CD4-positive, alpha-beta T cell treated with Interleukin-4 for 1 hour (primary cell): ENCODE results near the gene TMEM89.

Experiments
- DNase-seq, 2 donors: peaks; one replicate each; pipeline ENCODE4 v3.0.0-alpha.2; 2020 to 2022

The TMEM89 gene, protein sequence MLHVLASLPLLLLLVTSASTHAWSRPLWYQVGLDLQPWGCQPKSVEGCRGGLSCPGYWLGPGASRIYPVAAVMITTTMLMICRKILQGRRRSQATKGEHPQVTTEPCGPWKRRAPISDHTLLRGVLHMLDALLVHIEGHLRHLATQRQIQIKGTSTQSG

DNA sequence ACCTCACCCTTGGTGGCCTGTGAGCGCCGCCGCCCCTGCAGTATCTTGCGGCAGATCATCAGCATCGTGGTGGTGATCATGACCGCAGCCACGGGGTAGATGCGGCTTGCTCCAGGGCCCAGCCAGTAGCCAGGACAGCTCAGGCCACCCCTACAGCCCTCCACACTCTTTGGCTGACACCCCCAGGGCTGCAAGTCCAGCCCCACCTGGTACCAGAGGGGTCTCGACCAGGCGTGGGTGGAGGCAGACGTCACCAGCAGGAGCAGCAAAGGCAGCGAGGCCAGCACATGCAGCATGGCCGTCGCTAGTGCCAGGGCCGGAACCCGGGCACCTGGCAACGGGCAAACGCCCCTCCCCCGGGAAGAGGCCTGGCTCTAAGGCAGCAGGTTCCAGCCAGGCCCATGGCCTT lies at the start of gene TMEM89:
Gene TMEM89, minus strand, starts transcription at position 309 of the 409 bp plus-strand sequence. Its CDS starts 13 bp downstream, at position 296.
- no peak for DNase-seq

DNA sequence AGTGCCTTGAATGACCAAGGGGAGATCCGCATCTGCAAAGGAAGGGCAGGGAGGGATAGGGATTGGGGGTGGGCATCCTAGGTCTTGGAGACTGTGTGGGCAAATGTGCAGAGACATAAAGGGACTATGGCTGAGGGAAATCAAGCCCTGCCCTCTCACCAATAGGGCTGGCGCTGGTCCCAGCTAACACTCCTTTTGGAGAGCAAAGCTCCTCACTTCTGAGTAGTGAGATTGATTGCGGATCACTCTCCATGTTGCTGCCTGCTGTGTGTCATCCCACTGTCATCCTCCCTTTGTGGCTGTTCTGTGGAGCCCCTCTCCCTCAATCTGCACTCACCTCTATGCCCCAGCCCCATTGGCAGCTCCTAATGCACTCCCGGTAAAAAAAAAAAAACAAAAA lies 43.4 kb upstream of the TMEM89 start:
- DNase-seq: no peak

DNA sequence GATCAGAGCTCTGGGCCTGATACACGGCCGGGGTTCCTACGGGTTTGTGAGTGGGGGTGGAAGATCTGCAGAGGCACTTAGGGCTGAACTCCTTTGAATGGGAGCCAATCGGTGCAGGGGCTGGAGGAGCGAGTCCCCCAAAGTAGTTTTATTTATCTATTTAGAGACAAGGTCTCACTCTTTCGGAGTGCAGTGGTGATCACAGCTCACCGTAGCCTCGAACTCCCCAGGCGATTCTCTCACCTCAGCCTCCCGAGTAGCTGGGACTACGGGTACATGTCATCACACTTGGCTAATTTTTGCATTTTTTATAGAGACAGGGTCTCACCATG lies 42.7 kb upstream of the TMEM89 start:
- no peak for DNase-seq

DNA sequence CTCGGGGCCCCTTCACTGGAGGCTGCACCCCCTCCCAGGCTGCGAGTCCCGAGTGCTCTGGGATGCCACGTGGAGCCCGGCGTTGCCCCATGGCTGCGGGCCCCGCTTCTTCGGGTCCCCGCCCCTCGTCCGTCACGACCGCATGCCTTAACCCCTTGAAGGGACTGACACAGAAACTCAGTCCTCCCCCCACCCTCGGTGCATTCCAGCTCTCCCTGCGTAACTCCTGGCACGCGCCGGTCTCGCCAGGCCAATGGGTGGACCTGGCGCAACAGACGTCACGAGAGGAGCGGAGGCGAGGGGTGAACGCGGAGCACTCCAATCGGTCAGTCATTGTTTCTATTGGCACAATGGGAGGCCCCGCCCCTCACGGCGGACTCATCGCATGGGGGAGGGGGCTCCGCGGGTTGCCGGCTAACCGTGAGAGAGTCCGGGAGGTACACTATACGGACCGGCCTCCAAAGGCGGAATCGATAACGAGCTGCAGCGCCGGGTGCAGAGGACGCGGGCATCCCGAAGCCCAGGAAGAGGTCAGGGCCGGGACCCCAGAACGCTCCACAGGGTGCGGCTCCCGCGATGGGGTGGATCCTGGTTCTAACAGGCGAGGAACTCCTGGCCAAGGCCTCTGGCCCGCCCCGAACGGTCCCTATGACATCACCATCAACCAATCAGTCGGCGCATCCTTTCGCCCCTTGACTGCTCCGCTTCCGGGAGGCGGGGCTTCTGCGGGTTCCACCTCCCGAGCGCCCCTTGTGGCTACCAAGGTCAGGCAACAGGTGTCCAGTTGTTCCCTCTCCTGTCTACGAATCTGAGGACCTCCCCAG lies 42.1 kb upstream of the TMEM89 start:
- peak; percentile 92 for DNase-seq

DNA sequence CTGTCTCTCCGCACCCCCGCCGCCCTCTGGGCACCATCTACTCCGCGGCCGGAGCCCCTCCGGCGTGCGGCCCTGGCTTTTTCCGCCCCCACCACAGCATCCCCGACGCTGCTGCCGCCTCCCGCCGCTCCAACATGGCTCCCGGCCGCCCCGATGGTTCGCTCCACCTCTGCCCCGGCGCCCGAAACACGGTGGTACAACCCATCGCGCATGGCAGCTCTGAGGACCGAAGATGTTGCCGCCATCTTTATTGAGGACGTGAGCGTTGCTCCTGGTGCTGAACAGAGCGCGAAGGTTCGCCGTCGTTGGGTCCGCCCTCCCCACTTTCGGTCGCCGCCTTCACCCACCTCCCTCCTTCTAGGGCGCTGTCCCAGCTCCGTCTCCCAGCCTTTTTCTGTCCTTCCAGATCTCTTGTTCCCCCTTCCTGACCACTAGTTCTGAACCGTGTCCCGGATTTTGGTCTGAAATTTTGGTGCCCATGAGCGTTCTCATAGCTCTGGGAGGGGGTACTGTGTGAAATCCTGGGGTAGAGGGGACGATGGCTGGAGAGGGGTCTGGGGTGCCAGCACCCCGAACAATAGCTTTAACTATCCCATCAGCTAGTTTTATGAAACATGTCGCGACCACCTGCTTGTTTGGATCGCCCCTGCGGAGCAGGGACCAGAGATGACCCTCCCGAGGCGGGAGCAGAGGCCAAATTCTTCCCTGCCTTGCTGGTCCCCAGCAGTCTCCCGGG lies 41.4 kb upstream of the TMEM89 start, which contains the start of gene CELSR3:
Gene CELSR3, minus strand, starts transcription at position 134 of the 736 bp plus-strand sequence. CDS start 252 bp downstream, outside the sequence.
- peak; percentile 66 to 77 for DNase-seq

DNA sequence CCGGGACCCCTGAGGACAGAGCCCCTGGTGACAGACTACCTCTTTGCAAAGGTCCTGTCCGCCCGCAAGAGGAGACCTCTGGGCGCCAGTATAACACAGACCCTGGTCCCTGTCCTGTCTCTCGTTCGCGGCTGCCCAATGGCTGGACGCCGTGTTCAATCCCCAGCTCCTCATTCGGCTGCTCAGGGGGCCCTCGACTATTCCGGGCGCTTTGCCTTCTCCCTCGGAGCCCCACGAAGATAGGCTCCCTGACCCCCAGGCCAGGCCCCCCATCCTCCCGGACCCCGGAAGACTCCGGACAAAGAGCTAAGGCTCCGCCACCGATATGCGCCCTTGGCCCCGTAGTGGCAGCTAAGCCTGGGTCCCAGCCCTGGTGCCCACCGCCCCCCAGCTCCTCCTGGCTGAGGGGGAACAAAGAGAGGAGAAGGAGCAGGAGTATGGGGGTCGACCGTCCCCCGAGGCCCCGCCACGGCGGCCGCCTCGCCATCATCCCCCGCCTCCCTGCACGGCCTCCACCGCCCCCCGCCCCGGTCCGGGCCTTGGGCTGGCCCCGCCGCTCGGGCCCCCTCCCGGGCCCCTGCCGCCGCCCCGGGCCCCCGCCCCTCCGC lies 40.7 kb upstream of the TMEM89 start:
- no peak for DNase-seq

DNA sequence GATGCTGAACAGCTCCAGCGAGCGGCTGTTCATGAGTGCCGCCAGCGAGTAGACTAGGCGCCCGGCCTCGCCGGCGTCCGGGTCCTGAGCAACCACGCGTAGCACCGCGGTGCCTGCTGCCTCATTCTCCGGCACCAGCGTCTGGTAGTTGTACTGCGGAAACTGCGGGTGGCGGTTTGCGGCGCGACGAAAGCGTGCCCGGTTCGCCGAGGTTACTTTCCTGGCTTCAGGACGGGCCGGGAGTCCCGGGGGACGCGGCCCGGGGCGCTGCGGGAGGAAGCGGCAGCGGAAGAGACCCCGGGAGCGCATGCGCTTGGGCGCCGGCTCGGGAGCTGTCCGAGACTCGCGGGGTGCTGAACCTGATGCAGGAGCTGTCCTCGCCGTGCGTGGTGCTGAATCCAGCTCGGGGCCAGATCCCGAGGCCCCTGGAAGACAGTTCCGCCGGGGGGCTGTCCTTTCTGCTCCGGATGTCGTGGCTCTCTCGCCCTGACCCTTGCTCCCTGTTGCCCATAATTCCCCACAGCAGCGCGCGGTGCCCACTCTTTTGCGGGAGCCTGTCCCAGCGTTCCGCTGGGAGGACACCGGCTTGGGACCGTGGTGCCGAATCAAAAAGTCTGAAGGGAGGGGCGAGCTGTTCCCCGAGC lies 40.1 kb upstream of the TMEM89 start:
- DNase-seq: peak; percentile 67 to 74

DNA sequence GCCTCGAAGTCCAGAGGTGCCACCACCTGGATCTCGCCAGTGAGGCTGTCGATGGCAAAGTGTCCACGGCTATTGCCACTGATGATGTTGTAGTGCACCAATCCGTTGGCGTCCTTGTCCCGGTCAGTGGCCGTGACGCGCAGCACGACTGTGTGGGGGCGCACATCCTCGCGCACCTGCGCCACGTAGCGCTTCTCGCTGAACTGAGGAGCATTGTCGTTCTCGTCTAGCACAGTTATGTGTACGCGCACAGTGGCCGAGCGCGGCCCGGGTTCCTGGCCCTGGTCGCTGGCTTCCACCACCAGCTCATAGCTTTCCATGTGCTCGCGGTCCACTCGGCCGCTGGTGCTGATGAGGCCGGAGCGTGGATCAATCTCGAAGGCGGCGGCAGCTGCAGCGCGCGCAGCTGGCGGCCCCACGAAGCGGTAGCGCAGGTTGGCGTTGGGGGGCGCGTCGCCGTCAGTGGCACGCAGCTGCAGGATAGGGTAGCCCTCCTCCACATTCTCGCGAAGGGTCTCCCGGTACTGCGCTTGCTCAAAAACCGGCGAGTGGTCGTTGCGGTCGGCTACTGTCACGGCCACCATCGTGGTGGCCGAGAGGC lies 39.3 kb upstream of the TMEM89 start:
- no peak for DNase-seq

DNA sequence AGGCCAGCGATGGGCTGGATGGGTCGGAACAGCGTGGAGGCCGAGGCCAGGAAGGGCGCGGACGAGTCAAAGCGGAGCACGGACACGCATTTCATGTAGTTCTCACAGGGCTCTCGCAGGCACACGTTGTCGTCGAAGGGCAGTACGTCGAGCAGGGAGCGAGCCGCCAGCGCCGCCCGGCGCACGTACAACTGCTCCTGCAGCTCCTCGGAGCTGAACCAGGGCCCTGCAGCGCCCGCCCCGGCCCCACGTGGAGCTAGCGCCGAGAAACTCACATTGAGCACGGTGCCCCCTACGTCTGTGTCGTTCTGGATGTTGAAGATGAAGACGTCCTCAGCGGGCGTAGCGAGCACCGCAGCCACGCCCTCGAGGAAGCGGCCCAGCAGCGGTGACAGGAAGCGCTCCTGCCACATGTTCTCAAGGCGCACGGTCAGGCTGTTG lies 35.3 kb upstream of the TMEM89 start:
- DNase-seq: peak; percentile 31 to 51

DNA sequence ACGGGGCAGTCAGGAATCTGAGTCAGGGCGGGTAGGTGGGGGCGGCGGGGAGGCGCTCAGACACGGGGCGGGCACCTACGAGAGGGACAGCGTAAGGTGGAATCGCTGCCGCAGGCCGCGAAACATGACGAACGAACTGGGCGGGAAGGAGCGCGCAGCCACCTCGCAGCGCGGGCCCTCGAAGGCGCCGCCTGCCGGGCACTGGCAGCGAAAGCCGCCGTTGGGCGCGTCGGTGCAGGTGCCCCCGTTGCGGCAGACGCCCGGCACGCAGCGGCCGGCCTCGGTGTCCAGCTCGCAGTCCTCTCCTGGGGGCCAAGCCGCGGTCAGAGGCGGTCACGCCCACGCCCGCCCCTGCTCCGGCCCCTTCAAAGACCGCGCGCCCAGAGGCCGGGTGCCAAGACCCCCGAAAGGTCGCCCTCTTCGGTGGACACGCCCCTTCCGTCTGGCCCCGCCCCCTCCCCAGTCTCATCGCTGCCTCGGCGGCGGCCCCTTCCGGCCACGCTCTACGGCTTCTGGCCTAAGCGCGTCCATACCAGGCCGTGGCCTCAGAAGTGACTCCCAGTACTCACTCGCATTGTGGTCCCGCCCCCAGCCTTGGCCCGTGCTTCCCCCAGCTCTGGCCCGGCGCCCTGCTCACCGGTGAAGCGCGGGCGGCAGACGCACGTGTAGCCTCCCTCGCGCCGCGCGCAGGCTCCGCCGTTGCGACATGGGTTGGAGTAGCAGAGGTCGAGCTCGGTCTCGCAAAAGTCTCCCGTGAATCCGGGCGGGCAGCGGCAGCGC lies 34.7 kb upstream of the TMEM89 start:
- peak; percentile 86 to 89 for DNase-seq

DNA sequence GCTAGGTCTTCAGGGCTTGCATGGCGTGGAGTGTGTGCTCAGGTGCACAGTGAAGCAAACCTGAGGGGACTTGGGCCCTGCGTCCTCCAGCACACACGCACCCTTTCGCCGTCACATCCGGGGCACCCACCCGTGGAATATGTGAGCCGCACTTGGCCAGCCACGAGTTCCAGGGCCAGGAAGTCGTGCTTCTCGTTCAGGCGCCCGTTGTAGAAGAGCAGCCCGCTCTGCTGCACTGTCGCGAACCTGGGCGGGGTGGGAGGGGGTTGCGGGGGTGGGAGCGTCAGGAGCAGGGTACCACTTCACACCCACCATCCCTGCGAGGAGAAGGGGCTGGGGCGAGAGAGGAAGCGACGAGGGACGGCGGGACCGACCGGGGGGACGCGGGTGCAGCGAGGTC lies 34.0 kb upstream of the TMEM89 start:
- DNase-seq: peak; percentile 43 to 65

DNA sequence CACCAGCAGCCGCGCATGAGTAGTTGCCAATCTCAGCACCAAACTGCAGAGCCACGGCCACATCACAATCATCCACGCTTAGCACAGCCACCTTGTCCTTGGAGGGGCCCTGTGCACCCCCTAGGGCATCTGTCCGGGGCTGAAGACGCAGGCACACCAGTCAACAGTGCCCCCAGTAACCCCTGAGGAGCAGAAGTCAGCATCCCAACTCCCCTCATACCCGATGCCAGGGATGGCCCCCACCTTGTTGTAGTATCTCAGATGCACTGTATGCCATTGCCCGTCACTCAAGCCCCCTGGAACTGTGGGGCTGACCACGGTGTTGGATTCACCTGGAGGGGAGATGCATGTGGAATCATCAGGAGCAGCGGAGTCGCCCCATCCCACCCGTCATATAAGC lies 33.5 kb upstream of the TMEM89 start:
- no peak for DNase-seq

DNA sequence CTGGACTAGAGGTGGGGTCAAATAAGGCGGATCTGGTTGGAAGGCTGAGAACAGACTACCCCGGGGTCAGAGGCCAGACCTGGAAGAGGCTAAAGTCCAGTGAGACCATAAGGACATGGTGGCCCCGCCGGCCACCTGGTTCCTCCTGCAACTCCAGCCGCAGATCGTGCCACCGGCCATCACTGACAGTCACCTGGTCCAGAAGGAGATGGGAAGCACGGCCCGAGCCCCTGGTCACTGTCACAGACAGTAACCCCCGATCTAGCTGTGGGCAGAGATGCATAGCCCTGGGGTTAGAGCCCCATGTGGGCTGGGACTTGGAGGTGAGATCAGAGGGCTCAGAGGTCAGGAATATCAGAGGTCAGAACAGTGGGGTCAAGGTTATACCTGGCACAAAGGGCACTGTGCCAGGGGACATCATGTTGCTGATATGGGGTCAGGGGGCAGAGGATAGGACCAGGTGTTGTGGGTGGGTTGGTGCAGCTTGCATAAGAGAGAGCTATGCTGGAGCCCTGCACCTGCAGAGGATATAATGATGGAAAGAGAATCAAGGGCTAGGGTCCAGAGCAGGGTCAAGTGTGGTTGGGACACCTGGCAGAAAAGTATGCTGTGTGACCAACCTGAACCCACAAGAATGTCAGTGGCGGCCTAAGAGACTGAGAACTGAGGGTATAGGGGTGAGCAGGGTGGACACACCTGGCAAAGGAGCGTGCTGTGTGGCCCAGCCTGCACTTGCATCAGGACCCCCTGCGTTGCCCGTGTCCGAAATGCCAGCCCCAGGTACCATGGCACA lies 31.6 kb upstream of the TMEM89 start:
- no peak for DNase-seq

DNA sequence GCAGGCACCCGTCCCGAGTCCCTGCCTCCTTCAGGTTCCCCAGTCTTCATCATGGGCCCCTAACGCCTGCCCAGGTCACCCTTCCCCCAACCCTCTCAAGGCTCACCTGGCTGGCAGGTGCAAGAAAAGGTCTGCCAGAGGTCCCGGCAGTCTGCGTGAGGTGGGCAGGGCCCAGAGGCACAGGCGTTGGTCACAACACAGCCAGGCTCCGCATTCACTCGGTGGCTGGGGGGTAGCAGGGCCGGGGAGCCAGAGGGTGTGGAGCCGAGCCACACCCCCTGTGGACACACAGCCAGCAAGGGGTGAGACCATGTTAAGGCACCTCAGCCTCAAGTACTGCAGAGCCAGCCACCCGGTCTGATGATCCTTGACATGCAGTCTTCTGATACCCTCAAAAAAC lies 30.2 kb upstream of the TMEM89 start:
- no peak for DNase-seq

DNA sequence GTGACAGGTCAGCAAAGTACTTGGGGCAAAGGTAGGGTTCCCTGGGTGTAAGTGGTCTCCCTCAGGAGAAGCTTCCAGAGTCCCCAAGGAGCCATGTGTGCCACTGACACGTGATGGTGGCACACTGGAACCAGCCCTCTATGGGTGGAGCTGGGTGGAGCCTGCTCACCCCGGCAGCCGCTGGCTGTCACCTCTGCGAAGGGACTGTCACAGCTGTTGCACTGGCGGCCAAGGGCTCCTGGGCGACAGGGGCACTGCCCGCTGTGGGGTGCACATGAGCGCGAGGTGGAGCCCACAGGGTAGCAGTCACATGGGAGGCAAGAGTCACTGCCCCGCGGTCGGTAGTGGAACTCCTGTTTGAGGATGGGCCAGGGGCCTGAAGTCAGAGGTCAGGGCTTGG lies 29.2 kb upstream of the TMEM89 start:
- DNase-seq: no peak

DNA sequence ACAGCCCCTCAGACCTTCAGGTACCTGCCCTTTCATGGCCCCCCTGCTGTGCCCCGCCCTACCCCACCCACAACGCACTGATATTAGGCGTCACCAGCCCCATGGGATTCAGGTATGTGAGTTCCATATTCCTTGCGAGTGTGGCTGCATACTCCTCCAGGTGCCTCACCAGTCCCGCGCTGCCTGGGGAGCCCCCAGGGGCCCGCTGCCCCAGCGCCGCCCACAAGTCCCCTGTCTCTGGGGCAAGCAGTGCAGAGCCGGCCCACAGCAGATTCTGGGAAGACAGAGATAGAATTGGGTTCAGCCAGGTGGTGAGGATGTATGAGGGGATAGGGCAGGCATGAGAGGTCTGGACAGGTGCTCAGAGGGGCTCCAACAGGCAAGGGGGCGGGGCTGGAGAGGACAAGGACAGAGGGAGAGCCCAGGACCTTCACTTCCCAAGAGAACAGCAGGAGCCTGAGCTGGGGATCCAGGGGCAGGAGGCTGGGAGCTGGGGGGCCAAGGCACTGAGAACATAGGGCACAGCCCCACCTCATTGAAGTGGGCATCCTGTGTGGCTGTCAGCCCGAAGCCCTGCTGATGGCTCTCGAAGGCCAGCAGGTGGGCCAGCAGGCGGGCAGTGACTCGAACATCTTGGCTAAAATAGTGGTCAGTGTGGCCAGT lies 26.8 kb upstream of the TMEM89 start:
- no peak for DNase-seq

DNA sequence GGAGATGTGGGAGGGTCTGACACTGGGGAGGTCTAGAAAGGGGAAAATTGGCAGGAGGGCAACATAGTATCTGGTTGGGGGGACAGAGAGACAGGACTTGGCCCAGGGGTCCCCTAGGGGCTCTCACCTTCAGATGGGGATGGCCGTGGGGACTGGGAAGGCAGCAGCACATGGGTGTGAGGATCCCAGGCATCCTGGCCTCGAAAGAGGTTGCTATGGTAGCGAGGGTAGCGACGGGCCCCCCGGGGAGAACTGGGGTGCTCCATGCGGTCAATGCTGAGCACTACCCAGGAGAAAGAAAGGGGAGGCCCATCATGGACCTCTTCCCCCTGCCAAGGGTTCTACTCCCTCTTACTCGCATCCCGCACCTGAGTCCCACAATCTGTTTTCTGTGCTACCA lies 26.1 kb upstream of the TMEM89 start:
- no peak for DNase-seq

DNA sequence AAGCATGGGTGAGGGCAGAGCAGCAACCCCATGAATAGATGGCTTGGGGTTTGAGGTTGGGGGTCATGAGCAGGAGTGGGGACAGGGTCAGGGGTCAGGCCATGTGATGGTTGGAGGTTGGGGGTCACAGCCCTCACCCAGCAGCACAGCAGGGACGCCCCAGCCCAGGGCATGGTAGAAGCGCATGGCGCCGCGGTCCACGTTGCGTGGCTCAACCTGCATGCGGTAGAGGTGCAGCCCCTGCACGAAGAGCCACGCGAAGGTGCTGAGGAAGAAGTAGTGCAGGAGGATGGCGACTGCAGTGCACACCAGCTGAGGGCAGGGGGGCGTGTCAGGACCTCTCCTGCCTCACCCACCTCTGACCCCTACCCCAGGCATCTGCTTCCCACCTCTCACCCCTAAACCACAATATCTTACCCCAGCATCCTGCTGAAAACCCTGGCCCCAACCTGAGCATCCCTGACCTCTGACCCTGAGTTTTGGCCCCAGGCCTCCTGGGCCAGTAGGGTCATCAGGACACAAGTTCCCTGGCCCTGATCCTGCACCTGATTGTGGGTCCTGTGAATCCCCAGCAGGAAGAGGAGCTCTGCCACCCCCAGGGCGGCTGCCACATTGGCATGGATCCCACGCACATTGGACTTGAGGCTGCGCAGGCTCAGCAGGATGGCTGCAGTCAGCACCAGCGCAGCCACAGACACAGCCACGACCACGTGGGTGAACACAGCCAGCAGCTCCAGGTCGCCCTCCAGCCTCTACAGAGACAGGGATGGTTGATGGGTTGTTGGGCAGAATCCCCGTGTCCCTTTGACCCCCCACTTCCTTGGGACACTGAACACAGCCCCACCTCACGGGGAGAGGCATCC lies 23.6 kb upstream of the TMEM89 start:
- no peak for DNase-seq

DNA sequence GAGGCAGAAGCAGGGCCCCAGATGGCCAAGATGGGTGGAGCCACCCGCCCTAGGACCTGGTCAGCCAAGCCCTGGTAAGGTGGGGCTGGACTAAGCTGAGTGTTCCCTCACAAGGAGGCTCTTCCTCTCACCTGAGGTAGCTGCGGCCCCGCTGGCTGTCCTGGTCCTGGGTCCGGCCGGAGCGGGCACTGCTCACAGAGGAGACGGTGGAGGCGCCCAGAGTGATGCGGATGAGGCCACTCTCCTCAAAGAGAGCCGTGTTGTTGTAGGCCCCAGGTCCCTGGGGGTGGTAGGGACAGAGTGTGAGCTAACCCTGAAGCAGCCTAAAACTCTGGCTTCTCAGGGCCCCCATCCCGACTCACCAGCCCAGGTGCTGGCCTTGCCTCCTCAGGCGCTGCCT lies 21.0 kb upstream of the TMEM89 start:
- no peak for DNase-seq
